Loucy (cell line): ENCODE results near the gene TLCD3B.

Experiments
- H2AFZ ChIP-seq: fragments of 200-600 bp; sonication (generic); 2 replicates; pipeline ENCODE4 v1.6.0; 2016; ENCODE audit warnings: antibody characterized with exemption, mild to moderate bottlenecking, low read length, moderate library complexity
- H3F3A ChIP-seq: fragments of 200-600 bp; 2 replicates; pipeline ENCODE4 v1.6.0; 2016; ENCODE audit warnings: antibody characterized with exemption, low read depth, mild to moderate bottlenecking
- H3K27me3 ChIP-seq: fragments of 200-600 bp; sonication (generic); 2 replicates; pipeline ENCODE4 v1.6.1; 2014; ENCODE audit warnings: low read length, mild to moderate bottlenecking; ENCODE audit not compliant: insufficient read depth, poor library complexity, severe bottlenecking
- H3K36me3 ChIP-seq: fragments of 200-600 bp; sonication (generic); 2 replicates; pipeline ENCODE4 v1.6.1; 2016; ENCODE audit warnings: low read length; ENCODE audit not compliant: insufficient read depth
- H3K4me1 ChIP-seq: fragments of 200-600 bp; sonication (generic); 2 replicates; pipeline ENCODE4 v1.5.1; 2014; ENCODE audit warnings: low read length, mild to moderate bottlenecking; ENCODE audit not compliant: insufficient read depth, poor library complexity, severe bottlenecking
- H3K4me2 ChIP-seq: fragments of 200-600 bp; sonication (generic); 2 replicates; pipeline ENCODE4 v1.6.0; 2014; ENCODE audit warnings: antibody characterized with exemption, low read length, low read depth, mild to moderate bottlenecking; ENCODE audit not compliant: poor library complexity, severe bottlenecking
- H3K4me3 ChIP-seq: fragments of 200-600 bp; sonication (generic); 2 replicates; pipeline ENCODE4 v1.5.1; 2014; ENCODE audit warnings: low read length, mild to moderate bottlenecking, mixed read lengths; ENCODE audit not compliant: poor library complexity, severe bottlenecking
- H3K79me2 ChIP-seq: fragments of 200-600 bp; sonication (generic); 2 replicates; pipeline ENCODE4 v1.6.1; 2014; ENCODE audit warnings: low read length; ENCODE audit not compliant: insufficient read depth
- H3K9ac ChIP-seq: fragments of 200-600 bp; sonication (generic); 2 replicates; pipeline ENCODE4 v1.6.0; 2014; ENCODE audit warnings: mild to moderate bottlenecking, low read depth, low read length, moderate library complexity; ENCODE audit not compliant: poor library complexity, severe bottlenecking
- H3K9me2 ChIP-seq: fragments of 200-600 bp; sonication (generic); replicated peaks from 2 replicates; pipeline ENCODE4 v1.6.1; 2016; ENCODE audit warnings: low read depth, low read length, mixed read lengths
- H3K9me3 ChIP-seq: fragments of 200-600 bp; sonication (generic); 2 replicates; pipeline ENCODE4 v1.6.1; 2014; ENCODE audit warnings: mild to moderate bottlenecking, antibody characterized with exemption, low read length, low read depth; ENCODE audit not compliant: insufficient read depth
- H4K20me1 ChIP-seq: fragments of 200-600 bp; sonication (generic); 2 replicates; pipeline ENCODE4 v1.6.0; 2014; ENCODE audit warnings: antibody characterized with exemption, low read length, mild to moderate bottlenecking; ENCODE audit not compliant: insufficient read depth, poor library complexity, severe bottlenecking
- EZH2phosphoT487 ChIP-seq: fragments of 200-600 bp; IDR thresholded peaks from 2 replicates; pipeline ENCODE4 v1.6.1; 2018; ENCODE audit warnings: antibody characterized with exemption, mild to moderate bottlenecking, moderate library complexity, borderline replicate concordance
- TF ChIP-seq, protein P1 (sequence below): fragments of 200-600 bp; sonication (generic); conservative IDR thresholded peaks from 2 replicates; pipeline ENCODE4 v1.5.1; 2014; ENCODE audit warnings: mild to moderate bottlenecking, antibody characterized with exemption, low read length

The TLCD3B gene

DNA sequence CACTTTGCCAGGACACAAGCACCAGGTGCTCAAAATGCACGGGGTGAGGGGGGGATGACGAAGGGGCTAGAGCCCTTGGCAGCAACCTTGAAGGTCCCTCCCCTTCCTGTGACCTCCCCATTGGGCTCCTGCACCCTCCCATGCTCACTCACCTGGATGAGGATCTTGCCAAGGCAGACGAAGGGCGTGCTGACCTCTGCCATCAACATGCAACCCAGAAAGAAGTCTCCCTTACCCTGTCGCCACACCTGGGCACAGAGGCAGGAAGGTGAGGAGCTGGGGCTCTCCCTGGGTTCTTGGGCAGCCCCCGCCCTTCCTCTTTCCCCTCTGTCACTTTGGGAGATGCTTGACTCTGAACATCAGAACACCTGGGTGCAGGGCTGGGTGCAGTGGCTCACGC is 5.5 kb downstream of the TLCD3B start:
- H3K4me3 ChIP-seq = no peak overlapping the region
- no peaks in the 10 kb centered on the region for H3K9me3 ChIP-seq
- H3K4me1 ChIP-seq = peaks cover 4% of the 10 kb centered on the region
- H3K27me3 ChIP-seq = no peaks in the 10 kb centered on the region
- TF ChIP-seq EZH2phosphoT487 = no peak
- TF ChIP-seq, protein P1, sequence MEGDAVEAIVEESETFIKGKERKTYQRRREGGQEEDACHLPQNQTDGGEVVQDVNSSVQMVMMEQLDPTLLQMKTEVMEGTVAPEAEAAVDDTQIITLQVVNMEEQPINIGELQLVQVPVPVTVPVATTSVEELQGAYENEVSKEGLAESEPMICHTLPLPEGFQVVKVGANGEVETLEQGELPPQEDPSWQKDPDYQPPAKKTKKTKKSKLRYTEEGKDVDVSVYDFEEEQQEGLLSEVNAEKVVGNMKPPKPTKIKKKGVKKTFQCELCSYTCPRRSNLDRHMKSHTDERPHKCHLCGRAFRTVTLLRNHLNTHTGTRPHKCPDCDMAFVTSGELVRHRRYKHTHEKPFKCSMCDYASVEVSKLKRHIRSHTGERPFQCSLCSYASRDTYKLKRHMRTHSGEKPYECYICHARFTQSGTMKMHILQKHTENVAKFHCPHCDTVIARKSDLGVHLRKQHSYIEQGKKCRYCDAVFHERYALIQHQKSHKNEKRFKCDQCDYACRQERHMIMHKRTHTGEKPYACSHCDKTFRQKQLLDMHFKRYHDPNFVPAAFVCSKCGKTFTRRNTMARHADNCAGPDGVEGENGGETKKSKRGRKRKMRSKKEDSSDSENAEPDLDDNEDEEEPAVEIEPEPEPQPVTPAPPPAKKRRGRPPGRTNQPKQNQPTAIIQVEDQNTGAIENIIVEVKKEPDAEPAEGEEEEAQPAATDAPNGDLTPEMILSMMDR = no peak
- H3F3A ChIP-seq = no peaks in the 10 kb centered on the region
- no peaks in the 10 kb centered on the region for H4K20me1 ChIP-seq
- no peaks in the 10 kb centered on the region for H3K79me2 ChIP-seq
- H3K9ac ChIP-seq = no peak overlapping the region
- no peak overlapping the region for H3K4me2 ChIP-seq
- no peaks in the 10 kb centered on the region for H3K9me2 ChIP-seq
- H3K36me3 ChIP-seq = no peaks in the 10 kb centered on the region
- H2AFZ ChIP-seq = no peak overlapping the region

DNA sequence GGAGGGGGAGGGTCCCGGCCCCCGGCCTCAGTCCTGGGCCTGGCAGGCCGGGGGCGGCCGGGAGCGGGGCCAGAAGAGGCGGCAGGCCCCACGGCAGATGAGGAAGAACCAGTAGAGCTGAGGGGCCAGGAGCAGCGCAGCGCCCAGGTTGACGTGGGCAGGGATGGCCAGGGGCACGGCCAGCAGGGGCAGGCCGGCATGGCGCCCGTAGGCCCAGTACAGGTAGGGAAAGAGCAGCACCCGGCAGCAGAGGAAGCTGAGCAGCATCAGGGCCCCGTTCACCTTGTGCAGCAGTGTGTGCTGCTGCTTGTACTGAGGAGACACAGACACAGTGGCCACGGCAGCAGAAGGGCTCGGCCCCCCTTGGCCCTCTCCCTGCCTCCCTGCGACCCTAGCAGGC is 5.9 kb downstream of the TLCD3B start:
- Histone ChIP-seq H3K79me2 (no peaks in the 10 kb centered on the region), H3K27me3 (no peaks in the 10 kb centered on the region), H4K20me1 (no peaks in the 10 kb centered on the region), H3K4me1 (peaks cover 4% of the 10 kb centered on the region), H3K9me2 (no peaks in the 10 kb centered on the region), H2AFZ (no peak overlapping the region), H3F3A (no peaks in the 10 kb centered on the region), H3K9ac (no peak overlapping the region), H3K36me3 (no peaks in the 10 kb centered on the region), H3K9me3 (no peaks in the 10 kb centered on the region), H3K4me3 (no peak overlapping the region), H3K4me2 (no peak overlapping the region)
- TF ChIP-seq, protein P1 = no peak
- TF ChIP-seq EZH2phosphoT487 = no peak

DNA sequence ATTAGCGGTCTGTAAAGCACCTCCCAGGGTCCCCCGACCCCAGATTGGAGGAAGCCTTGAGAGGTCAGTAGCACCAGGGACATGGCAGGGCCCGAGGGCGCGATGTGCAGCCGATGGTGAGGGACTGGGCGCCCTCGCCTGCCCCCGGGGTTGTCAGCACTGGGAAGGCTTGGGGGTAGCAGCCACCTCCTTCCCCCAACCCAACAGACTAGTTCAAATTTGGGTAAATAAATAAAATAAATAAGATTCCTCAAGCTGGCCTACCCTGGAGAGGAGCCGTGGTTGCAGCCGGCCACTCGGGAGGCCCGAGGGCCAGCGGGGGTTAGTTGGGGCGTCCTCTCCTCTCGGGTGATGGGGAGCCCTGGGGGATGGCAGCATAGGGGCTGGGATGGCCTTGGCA is 6.6 kb downstream of the TLCD3B start:
- H3K9me2 ChIP-seq = no peaks in the 10 kb centered on the region
- no peak overlapping the region for H3K4me2 ChIP-seq
- H3K79me2 ChIP-seq = no peaks in the 10 kb centered on the region
- no peaks in the 10 kb centered on the region for H3K27me3 ChIP-seq
- H3K4me1 ChIP-seq = peaks cover 4% of the 10 kb centered on the region
- H3F3A ChIP-seq = no peaks in the 10 kb centered on the region
- no peak overlapping the region for H3K4me3 ChIP-seq
- H2AFZ ChIP-seq = no peak overlapping the region
- H3K36me3 ChIP-seq = no peaks in the 10 kb centered on the region
- TF ChIP-seq, protein P1 = no peak
- TF ChIP-seq EZH2phosphoT487 = no peak
- no peaks in the 10 kb centered on the region for H3K9me3 ChIP-seq
- H4K20me1 ChIP-seq = no peaks in the 10 kb centered on the region
- H3K9ac ChIP-seq = no peak overlapping the region
